Measurements from ENCODE around the gene ECHDC3. TPM values are rescaled to one million over a fixed set of nuclear protein-coding genes. Genes with fewer than 3 reads are reported as not detected.

The ECHDC3 gene, protein sequence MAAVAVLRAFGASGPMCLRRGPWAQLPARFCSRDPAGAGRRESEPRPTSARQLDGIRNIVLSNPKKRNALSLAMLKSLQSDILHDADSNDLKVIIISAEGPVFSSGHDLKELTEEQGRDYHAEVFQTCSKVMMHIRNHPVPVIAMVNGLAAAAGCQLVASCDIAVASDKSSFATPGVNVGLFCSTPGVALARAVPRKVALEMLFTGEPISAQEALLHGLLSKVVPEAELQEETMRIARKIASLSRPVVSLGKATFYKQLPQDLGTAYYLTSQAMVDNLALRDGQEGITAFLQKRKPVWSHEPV
- total RNA-seq = 10 to 100 TPM; 13.0 to 20.3 TPM

GRCh38 chr10:11742009-11742778, at the start of gene ECHDC3:
ECHDC3 (plus strand) TSS chr10:11742382; CDS start chr10:11742577, 195 bp downstream.

Other genes starting within 250 kb of the ECHDC3 start
- gene USP6NL, start 130.7 kb upstream of the ECHDC3 start, total RNA-seq = 10 to 100 TPM; 17.9 to 18.6 TPM
- gene PROSER2, start 81.0 kb downstream of the ECHDC3 start, total RNA-seq = 1 to 10 TPM; 1.0 to 2.3 TPM

All from melanocyte of skin (primary cell).